Measurements from ENCODE around the gene FHOD3.

DNA sequence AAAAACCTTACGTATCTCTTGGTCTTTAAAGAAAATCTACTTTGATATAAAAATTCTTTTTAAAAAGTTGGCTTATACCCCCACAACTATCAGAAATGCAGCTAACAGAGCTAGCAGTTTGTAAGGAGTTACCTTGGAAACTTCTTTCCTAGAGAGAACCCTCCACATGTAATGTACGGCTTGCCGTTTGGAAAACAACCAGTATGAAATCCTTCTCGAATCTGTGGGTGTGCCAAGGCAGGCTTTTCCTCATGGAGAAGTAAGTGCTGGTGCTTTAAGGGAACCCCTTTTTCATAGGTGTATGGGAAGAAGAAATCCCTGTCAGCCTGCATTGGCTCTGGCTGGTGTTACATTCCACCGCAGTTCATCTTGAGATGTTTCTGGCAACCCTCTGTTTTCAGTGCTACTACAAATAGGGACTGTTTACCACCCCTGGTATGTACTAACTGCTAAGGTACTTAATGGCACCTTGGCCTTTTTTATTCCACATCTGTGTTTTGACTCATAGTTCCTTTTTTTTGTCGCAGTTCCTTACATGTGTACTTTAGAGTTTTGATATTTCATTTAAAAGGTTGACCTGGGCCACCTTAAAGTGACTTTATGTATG, 248.4 kb downstream of the FHOD3 start:
- TF ChIP-seq, protein P1, sequence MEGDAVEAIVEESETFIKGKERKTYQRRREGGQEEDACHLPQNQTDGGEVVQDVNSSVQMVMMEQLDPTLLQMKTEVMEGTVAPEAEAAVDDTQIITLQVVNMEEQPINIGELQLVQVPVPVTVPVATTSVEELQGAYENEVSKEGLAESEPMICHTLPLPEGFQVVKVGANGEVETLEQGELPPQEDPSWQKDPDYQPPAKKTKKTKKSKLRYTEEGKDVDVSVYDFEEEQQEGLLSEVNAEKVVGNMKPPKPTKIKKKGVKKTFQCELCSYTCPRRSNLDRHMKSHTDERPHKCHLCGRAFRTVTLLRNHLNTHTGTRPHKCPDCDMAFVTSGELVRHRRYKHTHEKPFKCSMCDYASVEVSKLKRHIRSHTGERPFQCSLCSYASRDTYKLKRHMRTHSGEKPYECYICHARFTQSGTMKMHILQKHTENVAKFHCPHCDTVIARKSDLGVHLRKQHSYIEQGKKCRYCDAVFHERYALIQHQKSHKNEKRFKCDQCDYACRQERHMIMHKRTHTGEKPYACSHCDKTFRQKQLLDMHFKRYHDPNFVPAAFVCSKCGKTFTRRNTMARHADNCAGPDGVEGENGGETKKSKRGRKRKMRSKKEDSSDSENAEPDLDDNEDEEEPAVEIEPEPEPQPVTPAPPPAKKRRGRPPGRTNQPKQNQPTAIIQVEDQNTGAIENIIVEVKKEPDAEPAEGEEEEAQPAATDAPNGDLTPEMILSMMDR (IDR thresholded peaks at IDR 0.05): no peak
- no peak for TF ChIP-seq POLR2A (IDR thresholded peaks at IDR 0.05)
